K562 (cell line): ENCODE data around the gene PRKCB. TPM values are rescaled to one million over a fixed set of nuclear protein-coding genes. Genes with fewer than 3 reads are reported as not detected.

ENCODE experiments used
- ATF1 ChIP-seq, 2 experiments: fragments of 450-650 bp in 1 of 2; IDR thresholded peaks; 2 replicates each; pipeline ENCODE4 v1.6.1; 2016; ENCODE audit warnings: missing compliant biosample characterization in 1 of 2, missing genetic modification characterization in 1 of 2
- CHD1 ChIP-seq: fragments of 200-600 bp; sonication (generic); IDR thresholded peaks from one replicate; pipeline ENCODE4 v1.6.1; 2012; ENCODE audit warnings: mild to moderate bottlenecking, moderate library complexity, low read length, inconsistent platforms
- DNMT1 ChIP-seq: fragments of 450-650 bp; IDR thresholded peaks from 2 replicates; pipeline ENCODE4 v1.6.1; 2016; ENCODE audit warnings: antibody characterized with exemption, mild to moderate bottlenecking
- GTF2E2 ChIP-seq: fragments of 200-800 bp; sonication (Bioruptor generic); IDR thresholded peaks from 2 replicates; pipeline ENCODE4 v1.6.1; 2016; ENCODE audit warnings: missing genetic modification characterization, missing compliant biosample characterization
- LEF1 ChIP-seq: fragments of 450-650 bp; IDR thresholded peaks from 2 replicates; pipeline ENCODE4 v1.6.1; 2016; ENCODE audit warnings: mild to moderate bottlenecking
- NR2C1 ChIP-seq, 2 experiments: fragments of 450-650 bp; IDR thresholded peaks; 2 replicates each; pipeline ENCODE4 v1.6.1; 2017; ENCODE audit warnings: mild to moderate bottlenecking in 2 of 2, antibody characterized with exemption in 1 of 2, inconsistent platforms in 1 of 2, missing compliant biosample characterization in 1 of 2, missing genetic modification characterization in 1 of 2
- SMARCA5 ChIP-seq: fragments of 450-650 bp; IDR thresholded peaks from 2 replicates; pipeline ENCODE4 v1.6.1; 2016
- ZNF431 ChIP-seq: sonication (generic); formaldehyde crosslinking; IDR thresholded peaks from 2 replicates; pipeline ENCODE4 v1.8.0; 2022; ENCODE audit warnings: mild to moderate bottlenecking, missing genetic modification reagents
- ZNF707 ChIP-seq: fragments of 250-450 bp; sonication (Bioruptor Pico); conservative IDR thresholded peaks from 2 replicates; pipeline ENCODE4 v1.8.0; 2022; ENCODE audit warnings: inconsistent platforms, mild to moderate bottlenecking, moderate library complexity
- polyA plus RNA-seq, 8 experiments: library from polyadenylated mRNA; depleted of rRNA in 4 of 8; stranded (reverse) in 5 of 8; unstranded in 3 of 8; fragments of >200 nt; fragmentation: Nextera tagmentation in 2 of 8; fragmentation: Illumina TruSeq in 1 of 8; extraction: Ambion mirVana in 2 of 8; extraction: Trizol in 1 of 8; gene quantifications; 2 replicates each; pipeline versions ENCODE4 v1.2.1 to v1.2.3, GENCODE V29; 2011 to 2014; ENCODE audit warnings: inconsistent platforms in 1 of 8, missing spikeins in 1 of 8
- total RNA-seq, 7 experiments: library from RNA; depleted of rRNA in 6 of 7; stranded (reverse); fragments of >200 nt in 6 of 7; fragmentation: Illumina TruSeq in 2 of 7; extraction: Trizol in 2 of 7; gene quantifications; 2 replicates each; pipeline versions ENCODE4 v1.2.1 to v1.2.3, GENCODE V29; 2011 to 2021; ENCODE audit warnings: low replicate concordance in 1 of 7
- TF ChIP-seq, protein P1 (sequence below), 2 experiments: fragments of 450-650 bp; formaldehyde crosslinking in 1 of 2; IDR thresholded peaks; 2 replicates each; pipeline versions ENCODE4 v1.4.0 to v1.6.1; 2014 to 2020; ENCODE audit warnings: mild to moderate bottlenecking in 2 of 2, borderline replicate concordance in 1 of 2, low read depth in 1 of 2
- TF ChIP-seq, protein P2 (sequence below): fragments of 450-650 bp; formaldehyde crosslinking; IDR thresholded peaks from 2 replicates; pipeline ENCODE4 v1.4.0; 2022; ENCODE audit warnings: missing genetic modification characterization
- TF ChIP-seq, protein P3 (sequence below): fragments of 200-400 bp; formaldehyde crosslinking; IDR thresholded peaks from 2 replicates; pipeline ENCODE4 v1.6.1; 2017; ENCODE audit warnings: mild to moderate bottlenecking, low read depth, low read length, moderate library complexity
- TF ChIP-seq, protein P4 (sequence below), 2 experiments: fragments of 450-650 bp; IDR thresholded peaks; 2 replicates each; pipeline ENCODE4 v1.6.1; 2016
- TF ChIP-seq, protein P5 (sequence below): fragments of 250-450 bp; sonication (Bioruptor Pico); IDR thresholded peaks from 2 replicates; pipeline ENCODE4 v1.5.0; 2020; ENCODE audit warnings: mild to moderate bottlenecking

Gene PRKCB
- total and polyA plus RNA-seq, 9 of the 15 experiments (the other 6 are each of a cell fraction or from before 2014, with no cell fraction given) = 49.9 to 276 (median 148) TPM

DNA sequence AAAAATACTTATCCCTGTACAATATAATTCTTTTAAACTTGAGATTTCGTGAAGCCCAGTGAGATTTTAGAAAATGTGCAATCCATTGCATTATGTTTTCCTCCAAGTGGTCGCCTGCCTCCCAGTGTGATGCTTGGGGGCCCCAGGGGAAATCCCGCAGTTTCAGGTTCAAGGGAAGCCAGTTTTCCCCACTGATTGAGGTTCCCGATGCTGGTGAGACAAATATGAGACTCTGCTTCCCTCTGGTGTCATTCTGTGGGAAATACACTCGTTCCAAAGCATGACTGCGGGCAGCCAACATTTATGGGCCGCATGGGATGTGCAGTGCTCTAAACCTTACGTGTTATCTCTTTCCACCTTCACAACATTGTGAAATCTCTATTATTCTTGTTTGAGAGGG, 200.8 kb downstream of the PRKCB start (continued):
- TF ChIP-seq, protein P1, sequence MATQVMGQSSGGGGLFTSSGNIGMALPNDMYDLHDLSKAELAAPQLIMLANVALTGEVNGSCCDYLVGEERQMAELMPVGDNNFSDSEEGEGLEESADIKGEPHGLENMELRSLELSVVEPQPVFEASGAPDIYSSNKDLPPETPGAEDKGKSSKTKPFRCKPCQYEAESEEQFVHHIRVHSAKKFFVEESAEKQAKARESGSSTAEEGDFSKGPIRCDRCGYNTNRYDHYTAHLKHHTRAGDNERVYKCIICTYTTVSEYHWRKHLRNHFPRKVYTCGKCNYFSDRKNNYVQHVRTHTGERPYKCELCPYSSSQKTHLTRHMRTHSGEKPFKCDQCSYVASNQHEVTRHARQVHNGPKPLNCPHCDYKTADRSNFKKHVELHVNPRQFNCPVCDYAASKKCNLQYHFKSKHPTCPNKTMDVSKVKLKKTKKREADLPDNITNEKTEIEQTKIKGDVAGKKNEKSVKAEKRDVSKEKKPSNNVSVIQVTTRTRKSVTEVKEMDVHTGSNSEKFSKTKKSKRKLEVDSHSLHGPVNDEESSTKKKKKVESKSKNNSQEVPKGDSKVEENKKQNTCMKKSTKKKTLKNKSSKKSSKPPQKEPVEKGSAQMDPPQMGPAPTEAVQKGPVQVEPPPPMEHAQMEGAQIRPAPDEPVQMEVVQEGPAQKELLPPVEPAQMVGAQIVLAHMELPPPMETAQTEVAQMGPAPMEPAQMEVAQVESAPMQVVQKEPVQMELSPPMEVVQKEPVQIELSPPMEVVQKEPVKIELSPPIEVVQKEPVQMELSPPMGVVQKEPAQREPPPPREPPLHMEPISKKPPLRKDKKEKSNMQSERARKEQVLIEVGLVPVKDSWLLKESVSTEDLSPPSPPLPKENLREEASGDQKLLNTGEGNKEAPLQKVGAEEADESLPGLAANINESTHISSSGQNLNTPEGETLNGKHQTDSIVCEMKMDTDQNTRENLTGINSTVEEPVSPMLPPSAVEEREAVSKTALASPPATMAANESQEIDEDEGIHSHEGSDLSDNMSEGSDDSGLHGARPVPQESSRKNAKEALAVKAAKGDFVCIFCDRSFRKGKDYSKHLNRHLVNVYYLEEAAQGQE (IDR thresholded peaks at IDR 0.05; ENCODE audit: borderline replicate concordance) = peak; percentile 50; the same call in 1 of the 2 replicates
- TF ChIP-seq, protein P1 (CRISPR knock-in tag; IDR thresholded peaks at IDR 0.05; ENCODE audit: low read depth) = no peak
- TF ChIP-seq SMARCA5 (no peak), NR2C1 (IDR thresholded peaks at IDR 0.05) (no peak), NR2C1 (tag; IDR thresholded peaks at IDR 0.05) (no peak), GTF2E2 (tag) (no peak), ZNF707 (CRISPR knock-in tag) (no peak), LEF1 (no peak), CHD1 (no peak), ZNF431 (CRISPR knock-in tag) (no peak), DNMT1 (no peak), ATF1 (CRISPR knock-in tag; IDR thresholded peaks at IDR 0.05) (no peak), ATF1 (tag; IDR thresholded peaks at IDR 0.05) (no peak)
- TF ChIP-seq, protein P2, sequence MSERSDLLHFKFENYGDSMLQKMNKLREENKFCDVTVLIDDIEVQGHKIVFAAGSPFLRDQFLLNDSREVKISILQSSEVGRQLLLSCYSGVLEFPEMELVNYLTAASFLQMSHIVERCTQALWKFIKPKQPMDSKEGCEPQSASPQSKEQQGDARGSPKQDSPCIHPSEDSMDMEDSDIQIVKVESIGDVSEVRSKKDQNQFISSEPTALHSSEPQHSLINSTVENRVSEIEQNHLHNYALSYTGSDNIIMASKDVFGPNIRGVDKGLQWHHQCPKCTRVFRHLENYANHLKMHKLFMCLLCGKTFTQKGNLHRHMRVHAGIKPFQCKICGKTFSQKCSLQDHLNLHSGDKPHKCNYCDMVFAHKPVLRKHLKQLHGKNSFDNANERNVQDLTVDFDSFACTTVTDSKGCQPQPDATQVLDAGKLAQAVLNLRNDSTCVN (CRISPR knock-in tag) = no peak
- TF ChIP-seq, protein P3, sequence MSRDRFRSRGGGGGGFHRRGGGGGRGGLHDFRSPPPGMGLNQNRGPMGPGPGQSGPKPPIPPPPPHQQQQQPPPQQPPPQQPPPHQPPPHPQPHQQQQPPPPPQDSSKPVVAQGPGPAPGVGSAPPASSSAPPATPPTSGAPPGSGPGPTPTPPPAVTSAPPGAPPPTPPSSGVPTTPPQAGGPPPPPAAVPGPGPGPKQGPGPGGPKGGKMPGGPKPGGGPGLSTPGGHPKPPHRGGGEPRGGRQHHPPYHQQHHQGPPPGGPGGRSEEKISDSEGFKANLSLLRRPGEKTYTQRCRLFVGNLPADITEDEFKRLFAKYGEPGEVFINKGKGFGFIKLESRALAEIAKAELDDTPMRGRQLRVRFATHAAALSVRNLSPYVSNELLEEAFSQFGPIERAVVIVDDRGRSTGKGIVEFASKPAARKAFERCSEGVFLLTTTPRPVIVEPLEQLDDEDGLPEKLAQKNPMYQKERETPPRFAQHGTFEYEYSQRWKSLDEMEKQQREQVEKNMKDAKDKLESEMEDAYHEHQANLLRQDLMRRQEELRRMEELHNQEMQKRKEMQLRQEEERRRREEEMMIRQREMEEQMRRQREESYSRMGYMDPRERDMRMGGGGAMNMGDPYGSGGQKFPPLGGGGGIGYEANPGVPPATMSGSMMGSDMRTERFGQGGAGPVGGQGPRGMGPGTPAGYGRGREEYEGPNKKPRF = no peak
- TF ChIP-seq, protein P4, sequence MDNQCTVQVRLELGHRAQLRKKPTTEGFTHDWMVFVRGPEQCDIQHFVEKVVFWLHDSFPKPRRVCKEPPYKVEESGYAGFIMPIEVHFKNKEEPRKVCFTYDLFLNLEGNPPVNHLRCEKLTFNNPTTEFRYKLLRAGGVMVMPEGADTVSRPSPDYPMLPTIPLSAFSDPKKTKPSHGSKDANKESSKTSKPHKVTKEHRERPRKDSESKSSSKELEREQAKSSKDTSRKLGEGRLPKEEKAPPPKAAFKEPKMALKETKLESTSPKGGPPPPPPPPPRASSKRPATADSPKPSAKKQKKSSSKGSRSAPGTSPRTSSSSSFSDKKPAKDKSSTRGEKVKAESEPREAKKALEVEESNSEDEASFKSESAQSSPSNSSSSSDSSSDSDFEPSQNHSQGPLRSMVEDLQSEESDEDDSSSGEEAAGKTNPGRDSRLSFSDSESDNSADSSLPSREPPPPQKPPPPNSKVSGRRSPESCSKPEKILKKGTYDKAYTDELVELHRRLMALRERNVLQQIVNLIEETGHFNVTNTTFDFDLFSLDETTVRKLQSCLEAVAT (IDR thresholded peaks at IDR 0.05) = no peak
- TF ChIP-seq, protein P5, sequence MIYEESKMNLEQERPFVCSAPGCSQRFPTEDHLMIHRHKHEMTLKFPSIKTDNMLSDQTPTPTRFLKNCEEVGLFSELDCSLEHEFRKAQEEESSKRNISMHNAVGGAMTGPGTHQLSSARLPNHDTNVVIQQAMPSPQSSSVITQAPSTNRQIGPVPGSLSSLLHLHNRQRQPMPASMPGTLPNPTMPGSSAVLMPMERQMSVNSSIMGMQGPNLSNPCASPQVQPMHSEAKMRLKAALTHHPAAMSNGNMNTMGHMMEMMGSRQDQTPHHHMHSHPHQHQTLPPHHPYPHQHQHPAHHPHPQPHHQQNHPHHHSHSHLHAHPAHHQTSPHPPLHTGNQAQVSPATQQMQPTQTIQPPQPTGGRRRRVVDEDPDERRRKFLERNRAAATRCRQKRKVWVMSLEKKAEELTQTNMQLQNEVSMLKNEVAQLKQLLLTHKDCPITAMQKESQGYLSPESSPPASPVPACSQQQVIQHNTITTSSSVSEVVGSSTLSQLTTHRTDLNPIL (CRISPR knock-in tag) = no peak
